Adrenal gland (tissue), 5 donors: ENCODE results near the gene DOCK4.

Experiments
- CTCF ChIP-seq, 6 experiments: fragments of 450-650 bp in 4 of 6; fragments of 200-600 bp in 2 of 6; sonication (generic) in 1 of 6; IDR thresholded peaks; 1 replicate in 5 of 6; 2 replicates in 1 of 6; pipeline versions ENCODE4 v1.5.1 to v1.8.0; 2016 to 2021; ENCODE audit warnings: antibody characterized with exemption in 6 of 6, mild to moderate bottlenecking in 2 of 6, moderate library complexity in 1 of 6
- POLR2A ChIP-seq, 2 donors: fragments of 450-650 bp; IDR thresholded peaks; one replicate each; pipeline ENCODE4 v1.6.1; 2017; ENCODE audit warnings: antibody characterized with exemption in 2 of 2, mild to moderate bottlenecking in 2 of 2, moderate library complexity in 1 of 2
- donor health status: DM: no; HTN: no; CAD: no.

- TF ChIP-seq CTCF (IDR thresholded peaks at IDR 0.05): no peak
- TF ChIP-seq POLR2A (IDR thresholded peaks at IDR 0.05): no peak
Observed at GRCh38 chr7:112067632-112068540, 138.3 kb downstream of the DOCK4 start.
